SJSA1 (cell line): ENCODE measurements around the gene MAD1L1. TPM values are rescaled to one million over a fixed set of nuclear protein-coding genes. Genes with fewer than 3 reads are reported as not detected.
A peak's percentile ranks its signal among the peaks of the same experiment; 100 is the strongest.
"Not testable (repeated sequence)": the region's sequence is repeated elsewhere in the genome, so short reads cannot be mapped to it uniquely, and the experiment has no call there.

Experiments used
- DNase-seq, 2 experiments: peaks; one replicate each; pipeline ENCODE4 v3.0.0-alpha.2; 2015 to 2020; ENCODE audit warnings: low spot score in 2 of 2, low read depth in 1 of 2
- H3K27ac ChIP-seq: fragments of 250-450 bp; sonication (Bioruptor Pico); 2 replicates; pipeline ENCODE4 v1.5.1; 2020; ENCODE audit warnings: mild to moderate bottlenecking, moderate library complexity
- H3K27me3 ChIP-seq: fragments of 250-450 bp; sonication (Bioruptor Pico); replicated peaks from 2 replicates; pipeline ENCODE4 v1.5.1; 2020; ENCODE audit warnings: mild to moderate bottlenecking, moderate library complexity
- H3K36me3 ChIP-seq: fragments of 250-450 bp; sonication (Bioruptor Pico); 2 replicates; pipeline ENCODE4 v1.5.1; 2020; ENCODE audit warnings: mild to moderate bottlenecking
- H3K4me1 ChIP-seq: fragments of 250-450 bp; sonication (Bioruptor Pico); replicated peaks from 2 replicates; pipeline ENCODE4 v1.6.1; 2021; ENCODE audit warnings: mild to moderate bottlenecking
- H3K4me3 ChIP-seq: fragments of 250-450 bp; sonication (Bioruptor Pico); 2 replicates; pipeline ENCODE4 v1.5.1; 2020; ENCODE audit warnings: mild to moderate bottlenecking
- H3K9me3 ChIP-seq: fragments of 250-450 bp; sonication (Bioruptor Pico); replicated peaks from 2 replicates; pipeline ENCODE4 v1.5.1; 2020; ENCODE audit warnings: mild to moderate bottlenecking
- total RNA-seq: library from RNA; depleted of rRNA; stranded (reverse); fragments of >200 nt; shearing (Covaris generic); gene quantifications from 2 replicates; pipeline ENCODE4 v1.2.3, GENCODE V29; 2014

MAD1L1 gene
- total RNA-seq, 1 experiment from 2014 or later = 44.0 TPM

DNA sequence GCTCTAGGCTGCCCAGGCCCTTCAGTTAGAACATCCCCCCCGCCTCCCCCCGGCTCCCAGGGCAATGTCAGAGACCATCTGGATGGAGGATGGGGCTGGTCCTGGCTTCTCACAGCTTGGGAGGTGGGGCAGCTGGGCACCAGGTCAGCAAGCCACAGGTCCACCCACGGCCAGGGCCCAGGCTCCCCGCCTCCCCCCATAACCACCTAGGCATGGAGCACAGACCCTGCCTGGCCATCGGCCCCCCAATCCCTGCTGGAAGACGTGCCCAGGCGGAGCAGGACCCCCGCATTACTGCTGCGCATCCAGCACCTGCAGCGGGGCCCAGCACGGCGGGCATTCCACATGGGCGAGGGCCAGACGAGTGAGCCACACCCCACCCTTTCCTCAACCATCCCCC lies 393.0 kb downstream of the MAD1L1 start:
- Histone ChIP-seq H3K4me3 (no peak overlapping the region), H3K36me3 (no peaks in the 10 kb centered on the region), H3K4me1 (no peaks in the 10 kb centered on the region), H3K27me3 (no peaks in the 10 kb centered on the region), H3K9me3 (no peaks in the 10 kb centered on the region), H3K27ac (no peak overlapping the region)
- DNase-seq = no peak

DNA sequence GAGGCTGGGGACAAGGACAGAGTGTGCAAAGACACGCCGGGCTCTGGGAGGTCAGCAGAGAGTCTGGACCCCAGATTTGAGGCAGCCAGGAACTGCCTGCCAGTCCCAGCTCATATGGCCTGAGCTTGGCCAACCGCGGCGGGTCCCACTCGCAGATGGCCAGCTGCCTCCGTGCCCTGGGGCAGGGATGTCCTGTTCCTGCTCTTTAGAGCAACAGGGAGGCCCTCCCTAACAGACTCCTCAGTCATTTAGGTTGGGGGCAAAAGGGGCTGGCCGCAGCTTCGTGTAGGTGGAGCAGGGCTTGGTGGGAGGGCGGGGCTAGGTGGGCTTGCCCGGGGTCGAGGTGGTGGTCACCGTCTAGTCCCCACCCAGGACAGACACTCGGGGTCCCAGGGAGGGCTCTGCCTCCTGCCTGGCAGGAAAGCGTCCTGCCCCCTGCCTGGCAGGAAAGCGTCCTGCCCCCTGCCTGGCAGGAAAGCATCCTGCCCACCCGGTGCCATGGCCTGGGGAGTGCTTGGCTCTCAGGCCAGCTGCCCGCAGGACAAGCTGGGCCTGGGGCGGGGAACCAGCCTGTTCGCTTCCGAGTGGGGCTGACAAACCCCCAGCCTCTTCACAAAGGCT lies 393.7 kb downstream of the MAD1L1 start:
- not testable (repeated sequence) for H3K27me3 ChIP-seq, H3K27ac ChIP-seq, H3K9me3 ChIP-seq, H3K4me1 ChIP-seq, H3K36me3 ChIP-seq, DNase-seq, H3K4me3 ChIP-seq

DNA sequence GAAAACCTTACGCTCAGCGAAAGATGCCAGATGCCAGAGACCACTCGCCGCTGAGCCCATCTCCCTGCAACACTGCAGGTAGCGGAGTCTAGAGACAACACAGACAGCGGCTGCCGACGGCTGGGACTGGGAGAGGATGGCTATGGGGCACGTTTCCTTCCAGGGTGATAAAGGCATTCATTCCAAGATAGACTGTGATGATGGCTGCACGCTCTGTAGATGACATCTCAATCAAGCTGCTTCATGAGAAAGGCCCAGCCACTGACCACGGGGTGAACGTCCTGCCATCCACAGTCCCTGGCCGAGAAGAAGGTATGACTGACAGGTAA lies 394.2 kb downstream of the MAD1L1 start:
- H3K36me3 ChIP-seq, H3K27me3 ChIP-seq, H3K4me3 ChIP-seq, H3K27ac ChIP-seq, DNase-seq, H3K4me1 ChIP-seq, H3K9me3 ChIP-seq: not testable (repeated sequence)

DNA sequence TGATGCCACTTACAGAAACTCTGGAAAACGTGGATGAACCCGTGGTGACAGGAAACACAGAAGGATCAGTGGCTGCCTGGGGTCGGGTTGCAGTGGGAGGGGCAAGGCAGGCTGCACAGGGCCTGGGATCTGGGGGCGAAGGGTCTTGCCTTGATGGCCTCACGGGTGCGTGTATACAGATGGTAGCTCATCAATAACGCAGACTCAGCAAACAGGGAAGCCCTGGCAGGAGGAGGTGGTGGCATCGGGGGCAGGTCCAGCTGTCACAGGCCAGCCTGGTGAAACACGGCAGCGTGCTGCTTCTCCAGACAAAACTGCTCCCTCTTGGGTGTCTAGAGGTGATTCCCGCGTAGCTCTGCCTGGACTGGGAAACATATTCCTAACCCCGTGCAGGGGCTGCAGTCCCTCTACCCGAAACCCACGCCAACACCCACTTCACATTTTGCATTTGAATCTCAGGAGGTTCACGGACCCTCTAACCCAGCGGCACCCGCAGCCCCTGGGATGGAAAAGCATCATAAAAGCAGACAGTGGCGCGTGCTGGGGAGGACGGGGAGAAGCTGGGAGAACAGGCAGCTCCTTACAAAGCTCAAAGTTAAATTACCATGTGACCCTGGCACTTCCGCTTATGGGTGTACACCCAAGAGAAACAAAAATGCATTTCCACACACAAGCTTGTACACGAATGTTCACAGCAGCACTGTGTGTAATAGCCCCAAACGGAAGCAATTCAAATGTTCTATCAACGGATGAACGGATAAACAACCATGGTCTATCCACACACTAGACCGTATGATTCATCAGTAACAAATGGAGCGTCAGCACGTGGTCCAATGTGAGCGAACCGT lies 394.8 kb downstream of the MAD1L1 start:
- DNase-seq, H3K27ac ChIP-seq, H3K27me3 ChIP-seq, H3K4me1 ChIP-seq, H3K9me3 ChIP-seq, H3K36me3 ChIP-seq, H3K4me3 ChIP-seq: not testable (repeated sequence)

DNA sequence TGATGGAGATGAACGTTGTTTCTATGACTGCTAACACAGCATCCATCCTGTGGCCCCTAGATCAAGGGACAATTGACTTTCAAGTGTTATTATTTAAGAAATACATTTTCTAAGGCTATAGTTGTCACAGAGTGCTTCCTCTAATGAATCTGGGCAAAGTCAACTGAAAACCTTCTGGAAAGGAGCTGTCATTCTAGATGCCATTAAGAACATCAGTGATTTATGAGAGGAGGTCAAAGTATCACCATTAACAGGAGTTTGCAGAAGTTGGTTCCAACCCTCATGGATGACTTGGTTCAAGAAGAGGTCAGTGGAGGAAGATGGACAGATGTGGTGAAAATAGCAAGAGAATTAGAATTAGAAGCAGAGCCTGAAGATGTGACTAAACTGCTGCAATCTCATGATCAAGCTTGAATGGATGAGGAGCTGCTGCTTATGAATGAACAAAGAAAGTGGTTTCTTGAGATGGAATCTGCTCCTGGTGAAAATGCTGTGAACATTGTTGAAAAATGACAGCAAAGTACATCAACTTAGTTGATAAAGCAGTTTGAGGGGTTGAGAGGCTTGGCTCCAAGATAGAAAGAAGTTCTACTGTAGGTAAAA lies 400.7 kb downstream of the MAD1L1 start:
- not testable (repeated sequence) for H3K4me1 ChIP-seq, H3K9me3 ChIP-seq, H3K4me3 ChIP-seq

DNA sequence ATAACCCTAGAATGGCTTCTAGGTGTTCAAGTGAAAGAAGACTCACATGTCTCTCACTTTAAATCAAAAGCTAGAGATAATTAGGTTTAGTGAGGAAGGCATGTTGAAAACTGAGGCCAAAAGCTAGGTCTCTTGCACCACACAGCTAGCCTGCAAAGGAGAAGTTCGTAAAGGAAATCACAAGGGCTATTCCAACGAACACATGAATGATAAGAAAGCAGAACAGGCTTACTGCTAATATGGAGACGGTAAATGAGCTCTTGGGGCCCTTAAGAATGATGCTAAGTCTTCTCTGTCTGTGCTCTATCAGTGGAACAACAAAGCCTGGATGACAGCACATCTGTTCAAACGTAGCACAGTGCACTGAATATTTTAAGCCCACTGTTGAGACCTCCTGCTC lies 401.3 kb downstream of the MAD1L1 start:
- not testable (repeated sequence) for H3K36me3 ChIP-seq, DNase-seq, H3K27me3 ChIP-seq, H3K4me1 ChIP-seq, H3K9me3 ChIP-seq, H3K4me3 ChIP-seq, H3K27ac ChIP-seq

More for the DNA sequence above, 400.7 kb downstream of the MAD1L1 start:
- not testable (repeated sequence) for DNase-seq, H3K27ac ChIP-seq, H3K36me3 ChIP-seq, H3K27me3 ChIP-seq

DNA sequence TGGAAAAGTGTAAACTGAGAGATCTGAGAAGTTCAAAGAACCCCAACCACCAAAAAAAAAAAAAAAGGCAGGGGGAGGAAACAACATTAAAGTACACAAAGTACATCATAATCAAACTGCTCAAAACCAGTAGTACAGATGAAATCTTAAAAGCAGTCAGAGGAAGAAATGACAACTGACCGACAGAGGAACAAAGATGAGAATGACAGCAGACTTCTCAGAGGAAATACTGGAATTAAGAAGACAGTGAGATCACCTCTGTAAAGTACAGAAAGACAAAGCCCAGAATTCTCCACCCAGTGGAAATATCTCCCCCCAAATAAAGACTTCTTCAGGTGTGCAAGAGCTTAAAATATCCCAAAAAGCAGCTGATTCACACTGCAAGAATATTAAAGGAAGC lies 403.1 kb downstream of the MAD1L1 start:
- not testable (repeated sequence) for H3K36me3 ChIP-seq, H3K4me3 ChIP-seq, H3K9me3 ChIP-seq, H3K27ac ChIP-seq, H3K4me1 ChIP-seq, DNase-seq, H3K27me3 ChIP-seq

DNA sequence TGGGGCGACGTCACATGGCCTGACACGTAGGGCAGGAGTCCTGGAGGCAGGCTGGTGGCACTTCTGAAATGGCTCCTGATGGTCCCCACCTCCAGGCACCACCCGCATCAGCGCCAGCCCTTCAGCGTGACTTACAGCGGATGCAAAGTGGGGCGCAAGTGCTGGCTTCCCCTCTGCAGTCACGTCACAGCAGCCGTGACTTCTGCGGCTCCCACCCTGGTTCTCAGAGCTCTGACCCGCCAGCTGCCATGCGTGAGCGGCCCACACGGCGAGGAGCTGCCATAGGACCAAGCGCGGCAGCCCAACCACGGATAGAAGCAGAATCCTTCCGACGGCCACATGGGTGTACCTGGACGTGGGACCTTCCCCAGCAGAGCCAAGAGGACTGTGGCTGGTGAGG lies 403.6 kb downstream of the MAD1L1 start:
- H3K36me3 ChIP-seq = no peaks in the 10 kb centered on the region
- H3K9me3 ChIP-seq = no peaks in the 10 kb centered on the region
- H3K27ac ChIP-seq = no peak overlapping the region
- H3K27me3 ChIP-seq = no peaks in the 10 kb centered on the region
- DNase-seq = peak in 1 of 2 experiments; percentile 35
- H3K4me1 ChIP-seq = no peaks in the 10 kb centered on the region
- H3K4me3 ChIP-seq = no peak overlapping the region

DNA sequence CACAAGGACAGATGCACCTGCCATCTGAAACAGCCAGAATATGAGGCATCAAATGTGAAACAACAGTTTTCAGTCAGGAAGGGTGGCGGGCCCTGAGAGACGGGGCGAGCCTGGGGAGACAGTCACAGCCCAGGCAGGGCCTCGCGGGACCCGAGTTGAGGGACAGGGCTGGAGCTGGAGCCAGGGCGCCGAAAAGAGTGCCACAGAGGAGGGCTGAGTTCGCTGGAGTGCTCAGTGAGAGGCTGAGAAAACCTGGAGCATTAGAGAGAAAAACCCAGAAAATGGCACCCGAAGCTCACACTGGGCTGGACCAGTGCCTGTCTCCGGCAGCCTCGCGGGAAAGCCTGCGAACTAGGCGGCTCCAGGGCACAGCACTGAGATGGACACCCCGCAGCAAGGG lies 404.6 kb downstream of the MAD1L1 start:
- H3K4me3 ChIP-seq, H3K9me3 ChIP-seq, DNase-seq, H3K4me1 ChIP-seq, H3K27me3 ChIP-seq, H3K27ac ChIP-seq, H3K36me3 ChIP-seq: not testable (repeated sequence)

DNA sequence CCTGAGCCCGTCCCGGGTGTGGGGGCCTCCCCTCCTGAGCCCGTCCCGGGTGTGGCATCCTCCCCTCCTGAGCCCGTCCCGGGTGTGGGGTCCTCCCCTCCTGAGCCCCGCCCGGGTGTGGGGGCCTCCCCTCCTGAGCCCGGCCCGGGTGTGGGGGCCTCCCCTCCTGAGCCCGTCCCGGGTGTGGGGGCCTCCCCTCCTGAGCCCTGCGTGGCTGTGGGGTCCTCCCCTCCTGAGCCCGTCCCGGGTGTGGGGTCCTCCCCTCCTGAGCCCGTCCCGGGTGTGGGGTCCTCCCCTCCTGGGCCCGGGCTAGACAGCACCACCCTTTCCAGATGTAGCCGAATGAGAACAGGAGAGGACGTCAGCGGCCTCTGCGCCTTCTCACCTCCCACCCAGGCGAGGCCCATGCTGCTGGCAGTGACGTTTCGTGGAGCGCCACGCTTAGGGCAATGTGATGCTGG lies 405.2 kb downstream of the MAD1L1 start:
- not testable (repeated sequence) for DNase-seq, H3K4me3 ChIP-seq, H3K4me1 ChIP-seq, H3K36me3 ChIP-seq, H3K9me3 ChIP-seq, H3K27me3 ChIP-seq, H3K27ac ChIP-seq

DNA sequence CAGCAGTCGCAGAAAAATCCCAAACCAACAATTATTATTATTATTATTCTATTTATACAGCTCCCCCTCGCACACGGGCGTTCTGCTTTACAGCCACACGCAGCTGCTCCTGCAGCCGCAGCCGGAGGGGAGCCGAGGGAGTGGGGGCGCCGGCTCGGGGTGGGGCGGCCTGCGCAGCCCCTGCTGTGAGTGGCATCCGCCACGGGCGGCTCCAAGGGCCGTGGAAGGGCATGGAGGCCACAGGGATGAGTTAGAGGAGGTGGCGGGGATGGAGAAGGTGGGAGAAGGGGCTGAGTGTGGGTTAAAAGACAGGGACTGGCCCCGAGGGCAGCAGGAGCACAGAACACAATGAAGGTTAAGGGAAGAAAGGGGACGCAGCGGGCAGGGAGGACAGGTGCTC lies 405.8 kb downstream of the MAD1L1 start:
- not testable (repeated sequence) for H3K9me3 ChIP-seq, DNase-seq, H3K4me1 ChIP-seq, H3K36me3 ChIP-seq, H3K27ac ChIP-seq, H3K27me3 ChIP-seq, H3K4me3 ChIP-seq

DNA sequence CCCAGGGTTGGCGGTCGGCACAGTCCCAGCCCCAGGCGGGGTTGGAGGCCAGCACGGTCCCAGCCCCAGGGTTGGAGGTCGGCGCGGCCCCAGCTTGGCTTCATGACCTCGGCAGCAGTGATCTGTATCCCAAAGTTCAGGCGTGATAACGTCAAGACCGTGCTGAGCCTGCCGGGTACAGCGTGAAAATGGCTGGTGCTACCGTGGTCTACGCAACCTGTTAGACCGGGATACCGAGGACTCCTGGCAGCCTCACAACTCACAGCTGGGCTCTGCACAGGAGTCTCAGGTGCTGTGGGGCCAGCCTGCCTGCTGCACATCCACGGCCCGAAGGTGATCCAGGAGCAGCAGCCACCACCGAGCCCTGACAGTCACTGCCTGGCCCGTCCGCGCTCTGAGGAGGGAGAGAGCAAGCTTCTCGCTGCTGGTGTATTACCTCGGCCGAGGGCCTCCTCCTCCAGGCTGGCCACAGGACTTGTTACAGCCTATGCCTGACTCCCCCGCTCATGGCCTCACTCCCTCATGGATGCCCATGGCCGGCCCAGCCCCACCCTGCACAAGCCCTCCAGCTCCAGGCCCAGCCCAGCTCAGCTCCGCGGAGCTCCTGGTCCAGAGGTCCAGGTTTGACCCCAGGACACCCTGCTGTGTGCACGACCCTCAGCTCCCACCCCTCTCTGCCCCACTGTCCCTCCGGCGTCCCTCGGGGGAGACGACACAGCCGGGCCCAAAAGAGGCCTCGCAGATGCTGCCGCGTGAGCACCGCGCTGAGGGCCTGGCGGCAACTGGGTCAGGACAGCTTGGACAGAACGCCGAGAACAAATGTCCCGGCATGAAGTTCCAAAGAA lies 406.6 kb downstream of the MAD1L1 start:
- H3K36me3 ChIP-seq = no peaks in the 10 kb centered on the region
- DNase-seq = no peak
- no peaks in the 10 kb centered on the region for H3K9me3 ChIP-seq
- no peak overlapping the region for H3K27ac ChIP-seq
- H3K27me3 ChIP-seq = no peaks in the 10 kb centered on the region
- no peaks in the 10 kb centered on the region for H3K4me1 ChIP-seq
- no peak overlapping the region for H3K4me3 ChIP-seq

DNA sequence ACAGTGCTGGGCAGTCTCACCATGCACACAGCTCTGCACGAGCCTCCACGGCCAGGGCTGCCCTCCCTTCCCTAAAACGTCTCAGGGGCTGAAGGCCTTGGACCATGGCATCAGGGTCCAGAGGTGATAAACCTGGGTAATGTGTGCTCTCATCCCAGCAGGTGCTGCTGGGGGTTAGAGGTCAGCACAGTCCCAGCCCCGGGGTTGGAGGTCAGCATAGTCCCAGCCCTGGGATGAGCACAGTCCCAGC lies 407.2 kb downstream of the MAD1L1 start:
- not testable (repeated sequence) for H3K36me3 ChIP-seq, H3K4me3 ChIP-seq, DNase-seq, H3K27me3 ChIP-seq, H3K9me3 ChIP-seq, H3K27ac ChIP-seq, H3K4me1 ChIP-seq
